ENCODE measurements around the gene NOLC1.

The NOLC1 gene

DNA sequence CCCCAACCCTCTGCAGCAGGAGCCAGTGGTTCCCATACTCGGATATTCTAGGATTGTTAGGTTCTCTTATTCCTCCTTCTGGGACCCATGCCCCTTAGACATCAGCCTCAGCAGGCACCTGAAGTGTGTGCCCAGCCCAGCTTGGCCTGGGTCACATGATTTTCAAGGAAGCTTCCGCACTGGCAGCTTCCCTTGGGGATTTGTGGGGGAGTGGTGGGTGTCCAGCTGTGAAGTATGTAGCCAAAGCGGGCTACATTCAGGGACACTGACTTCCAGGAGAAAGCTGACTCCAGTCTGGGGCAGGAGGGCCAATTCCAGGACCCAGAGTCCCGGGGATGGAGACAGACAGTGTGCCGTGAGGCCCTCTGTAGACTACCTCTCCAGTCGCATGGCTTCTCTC lies 33.3 kb upstream of the NOLC1 start:
- TF ChIP-seq CTCF (IDR thresholded peaks at IDR 0.05; ENCODE audit: low read depth, low read length, missing control alignments), result no peak
- H3K4me3 ChIP-seq (replicated peaks; ENCODE audit: low read depth, low read length), result peak overlapping the region; percentile 80
- DNase-seq (ENCODE audit: extremely low read depth, low read depth), result no peak

- peak overlapping the region; percentile 80 for H3K4me3 ChIP-seq (replicated peaks; ENCODE audit: low read depth, low read length)
- no peak for DNase-seq (ENCODE audit: extremely low read depth, low read depth)
- TF ChIP-seq CTCF (IDR thresholded peaks at IDR 0.05; ENCODE audit: low read depth, low read length, missing control alignments), result no peak
Measured at GRCh38 chr10:102119417-102120141, 32.6 kb upstream of the NOLC1 start.

GRCh38 chr10:102120142-102120990 lies 31.8 kb upstream of the NOLC1 start, which contains the start of gene LDB1:
Gene LDB1, minus strand, starts transcription at chr10:102120368. Its CDS starts 258 bp downstream, at chr10:102120110.
- peak; percentile 1 for TF ChIP-seq CTCF (IDR thresholded peaks at IDR 0.05; ENCODE audit: low read depth, low read length, missing control alignments)
- no peak for DNase-seq (ENCODE audit: extremely low read depth, low read depth)
- H3K4me3 ChIP-seq (replicated peaks; ENCODE audit: low read depth, low read length), result peak within 1 kb of the TSS; percentile 80

- peak; percentile 84 for DNase-seq (ENCODE audit: extremely low read depth, low read depth)
- no peak for TF ChIP-seq CTCF (IDR thresholded peaks at IDR 0.05; ENCODE audit: low read depth, low read length, missing control alignments)
- H3K4me3 ChIP-seq (replicated peaks; ENCODE audit: low read depth, low read length), result peak overlapping the region; percentile 80
Measured at GRCh38 chr10:102120991-102121738, 31.0 kb upstream of the NOLC1 start.

GRCh38 chr10:102121739-102122372 lies 30.3 kb upstream of the NOLC1 start:
- no peak for DNase-seq (ENCODE audit: extremely low read depth, low read depth)
- H3K4me3 ChIP-seq (replicated peaks; ENCODE audit: low read depth, low read length), result peak overlapping the region; percentile 80

More at GRCh38 chr10:102121739-102122372, 30.3 kb upstream of the NOLC1 start:
- TF ChIP-seq CTCF (IDR thresholded peaks at IDR 0.05; ENCODE audit: low read depth, low read length, missing control alignments), result peak; percentile 28

Data from HFF-Myc (cell line).